SU-DHL-6 (cell line): Measurements from ENCODE around the gene PDE1A.

Source experiments
- H2AFZ ChIP-seq: fragments of 200-600 bp; sonication (generic); 2 replicates; pipeline ENCODE4 v1.6.1; 2014; ENCODE audit warnings: low read depth, mild to moderate bottlenecking, moderate library complexity, mixed read lengths, antibody characterized with exemption, low read length; ENCODE audit not compliant: severe bottlenecking
- H3F3A ChIP-seq: fragments of 200-600 bp; shearing (Covaris generic); 2 replicates; pipeline ENCODE4 v1.6.0; 2016; ENCODE audit warnings: antibody characterized with exemption, mild to moderate bottlenecking; ENCODE audit not compliant: insufficient read depth
- H3K27ac ChIP-seq: fragments of 200-600 bp; sonication (generic); 2 replicates; pipeline ENCODE4 v1.5.1; 2016; ENCODE audit warnings: low read depth, mild to moderate bottlenecking, low read length, moderate library complexity, mixed read lengths
- H3K27me3 ChIP-seq: fragments of 200-600 bp; sonication (generic), shearing (Covaris generic); 2 replicates; pipeline ENCODE4 v1.6.0; 2014; ENCODE audit warnings: mild to moderate bottlenecking, low read length
- H3K36me3 ChIP-seq: fragments of 200-600 bp; sonication (generic); 2 replicates; pipeline ENCODE4 v1.6.1; 2014; ENCODE audit warnings: mild to moderate bottlenecking, low read length, mixed read lengths
- H3K4me2 ChIP-seq: fragments of 300-600, 200-600 bp; shearing (Covaris generic), sonication (generic); 2 replicates; pipeline ENCODE4 v1.6.0; 2014; ENCODE audit warnings: low read length, low read depth, mild to moderate bottlenecking; ENCODE audit not compliant: poor library complexity, severe bottlenecking
- H3K4me3 ChIP-seq: fragments of 200-600 bp; sonication (generic); 2 replicates; pipeline ENCODE4 v1.5.1; 2014; ENCODE audit warnings: antibody characterized with exemption, low read length, mild to moderate bottlenecking, mixed read lengths; ENCODE audit not compliant: insufficient read depth, poor library complexity, severe bottlenecking
- H3K79me2 ChIP-seq: fragments of 200-600 bp; sonication (generic); 2 replicates; pipeline ENCODE4 v1.6.1; 2014; ENCODE audit warnings: mild to moderate bottlenecking, low read length, moderate library complexity; ENCODE audit not compliant: insufficient read depth
- H3K9ac ChIP-seq: fragments of 200-600 bp; sonication (generic); 2 replicates; pipeline ENCODE4 v1.7.0; 2014; ENCODE audit warnings: mild to moderate bottlenecking, low read length
- H3K9me2 ChIP-seq: fragments of 200-600 bp; sonication (generic); replicated peaks from 2 replicates; pipeline ENCODE4 v1.6.1; 2014; ENCODE audit warnings: low read length; ENCODE audit not compliant: insufficient read depth
- H3K9me3 ChIP-seq: fragments of 200-600 bp; sonication (generic); 2 replicates; pipeline ENCODE4 v1.6.1; 2014; ENCODE audit warnings: low read length, mixed read lengths; ENCODE audit not compliant: insufficient read depth
- H4K20me1 ChIP-seq: fragments of 200-600 bp; sonication (generic); 2 replicates; pipeline ENCODE4 v1.6.1; 2014; ENCODE audit warnings: low read depth, mild to moderate bottlenecking, antibody characterized with exemption, low read length, moderate library complexity, mixed read lengths
- EZH2phosphoT487 ChIP-seq: fragments of 200-600 bp; sonication (generic), shearing (Covaris generic); conservative IDR thresholded peaks from 2 replicates; pipeline ENCODE4 v1.6.1; 2018; ENCODE audit warnings: mild to moderate bottlenecking, antibody characterized with exemption, low read length, moderate library complexity, mixed read lengths
- TF ChIP-seq, protein P1 (sequence below): fragments of 200-600 bp; sonication (generic); IDR thresholded peaks from one replicate; pipeline ENCODE4 v1.5.1; 2017; ENCODE audit warnings: antibody characterized with exemption, mild to moderate bottlenecking, low read length, moderate library complexity; ENCODE audit not compliant: insufficient read depth, poor library complexity, severe bottlenecking

PDE1A gene

DNA sequence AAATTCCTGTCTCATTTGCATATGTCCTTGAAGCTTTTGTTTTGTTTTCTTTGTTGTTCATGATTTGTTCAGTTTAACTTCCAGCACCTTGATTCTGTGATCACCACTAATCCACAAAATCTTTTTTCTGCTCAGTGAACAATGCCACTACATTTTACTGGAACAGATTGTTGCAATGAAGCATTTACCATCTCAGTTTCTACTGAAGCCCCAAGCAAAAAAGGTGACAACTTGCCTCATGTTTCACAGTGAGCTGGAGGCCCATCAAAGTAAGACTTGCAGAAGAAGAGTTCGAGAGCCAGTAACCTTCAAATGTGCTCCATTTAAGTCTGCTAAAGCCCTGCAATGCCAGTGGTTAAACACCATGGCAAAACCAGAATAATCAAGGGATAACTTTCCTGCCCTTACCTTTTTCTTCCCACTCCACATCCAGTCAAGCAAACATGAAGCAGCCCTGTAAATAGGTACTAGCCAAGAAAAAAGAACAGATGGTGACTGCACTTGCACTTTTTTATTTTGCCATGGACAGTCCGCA is 25.7 kb upstream of the PDE1A start:
- no peak overlapping the region for H3K4me2 ChIP-seq
- no peaks in the 10 kb centered on the region for H3K36me3 ChIP-seq
- H3K27ac ChIP-seq = no peak overlapping the region
- no peaks in the 10 kb centered on the region for H3K9me2 ChIP-seq
- no peak overlapping the region for H3K9ac ChIP-seq
- no peaks in the 10 kb centered on the region for H4K20me1 ChIP-seq
- H3K79me2 ChIP-seq = no peaks in the 10 kb centered on the region
- H3K4me3 ChIP-seq = no peak overlapping the region
- TF ChIP-seq, protein P1, sequence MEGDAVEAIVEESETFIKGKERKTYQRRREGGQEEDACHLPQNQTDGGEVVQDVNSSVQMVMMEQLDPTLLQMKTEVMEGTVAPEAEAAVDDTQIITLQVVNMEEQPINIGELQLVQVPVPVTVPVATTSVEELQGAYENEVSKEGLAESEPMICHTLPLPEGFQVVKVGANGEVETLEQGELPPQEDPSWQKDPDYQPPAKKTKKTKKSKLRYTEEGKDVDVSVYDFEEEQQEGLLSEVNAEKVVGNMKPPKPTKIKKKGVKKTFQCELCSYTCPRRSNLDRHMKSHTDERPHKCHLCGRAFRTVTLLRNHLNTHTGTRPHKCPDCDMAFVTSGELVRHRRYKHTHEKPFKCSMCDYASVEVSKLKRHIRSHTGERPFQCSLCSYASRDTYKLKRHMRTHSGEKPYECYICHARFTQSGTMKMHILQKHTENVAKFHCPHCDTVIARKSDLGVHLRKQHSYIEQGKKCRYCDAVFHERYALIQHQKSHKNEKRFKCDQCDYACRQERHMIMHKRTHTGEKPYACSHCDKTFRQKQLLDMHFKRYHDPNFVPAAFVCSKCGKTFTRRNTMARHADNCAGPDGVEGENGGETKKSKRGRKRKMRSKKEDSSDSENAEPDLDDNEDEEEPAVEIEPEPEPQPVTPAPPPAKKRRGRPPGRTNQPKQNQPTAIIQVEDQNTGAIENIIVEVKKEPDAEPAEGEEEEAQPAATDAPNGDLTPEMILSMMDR = no peak
- no peak for TF ChIP-seq EZH2phosphoT487
- H2AFZ ChIP-seq = no peak overlapping the region
- H3K9me3 ChIP-seq = no peaks in the 10 kb centered on the region
- H3K27me3 ChIP-seq = no peaks in the 10 kb centered on the region
- no peaks in the 10 kb centered on the region for H3F3A ChIP-seq

DNA sequence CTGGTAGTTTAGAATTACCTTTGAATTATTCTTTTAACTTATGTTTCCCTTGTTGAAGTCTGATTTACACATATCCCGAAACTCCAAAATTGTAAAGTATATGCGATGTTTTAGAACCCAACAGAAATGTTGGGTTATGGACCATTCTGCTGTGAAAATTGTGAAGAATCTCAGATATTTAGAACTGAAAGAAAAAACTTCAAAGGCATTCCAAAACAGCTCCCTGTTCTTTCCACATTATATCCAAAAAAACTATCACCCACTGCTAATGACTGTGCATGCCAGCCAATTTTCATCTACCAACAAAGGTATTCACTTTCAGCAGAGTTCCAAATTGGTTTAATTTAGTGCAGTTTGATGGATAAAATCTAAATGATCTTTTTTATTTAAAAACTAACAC is 21.5 kb upstream of the PDE1A start:
- no peak for TF ChIP-seq EZH2phosphoT487
- TF ChIP-seq, protein P1 = no peak
- no peaks in the 10 kb centered on the region for H3K79me2 ChIP-seq
- no peaks in the 10 kb centered on the region for H3F3A ChIP-seq

DNA sequence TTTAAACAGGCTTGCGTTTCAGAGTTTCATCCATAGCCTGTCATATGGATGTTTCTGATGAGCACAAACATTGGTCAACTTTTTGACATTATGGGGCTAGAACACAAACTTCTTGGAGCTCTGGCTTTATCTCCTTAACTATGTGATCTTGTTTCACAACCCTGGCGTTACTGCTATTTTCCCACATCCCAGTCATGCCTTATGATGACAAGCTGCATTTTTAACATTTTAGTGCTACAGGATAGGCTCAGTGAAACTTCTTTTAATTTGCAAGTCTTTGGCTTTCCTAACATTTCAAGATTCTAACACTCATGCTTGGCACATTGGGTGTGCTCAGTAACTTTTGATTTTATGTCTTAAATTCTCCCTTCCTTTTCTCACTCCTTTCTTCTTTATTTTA is 21.0 kb upstream of the PDE1A start:
- H3K9me2 ChIP-seq = no peaks in the 10 kb centered on the region
- no peaks in the 10 kb centered on the region for H3K79me2 ChIP-seq
- H3K4me2 ChIP-seq = no peak overlapping the region
- H3K36me3 ChIP-seq = no peaks in the 10 kb centered on the region
- no peaks in the 10 kb centered on the region for H4K20me1 ChIP-seq
- H3K9ac ChIP-seq = no peak overlapping the region
- no peak overlapping the region for H2AFZ ChIP-seq
- no peak for TF ChIP-seq EZH2phosphoT487
- TF ChIP-seq, protein P1 = no peak
- no peaks in the 10 kb centered on the region for H3K27me3 ChIP-seq
- H3K4me3 ChIP-seq = no peak overlapping the region
- no peaks in the 10 kb centered on the region for H3K9me3 ChIP-seq
- no peak overlapping the region for H3K27ac ChIP-seq
- H3F3A ChIP-seq = no peaks in the 10 kb centered on the region

More for the DNA sequence above, 21.5 kb upstream of the PDE1A start:
- Histone ChIP-seq H3K4me3 (no peak overlapping the region), H4K20me1 (no peaks in the 10 kb centered on the region), H3K27me3 (no peaks in the 10 kb centered on the region), H3K4me2 (no peak overlapping the region), H3K9me3 (no peaks in the 10 kb centered on the region), H2AFZ (no peak overlapping the region), H3K9ac (no peak overlapping the region), H3K27ac (no peak overlapping the region), H3K9me2 (no peaks in the 10 kb centered on the region), H3K36me3 (no peaks in the 10 kb centered on the region)
